Neural cell (in vitro differentiated cells): ENCODE measurements around the gene KTI12. TPM values are rescaled to one million over a fixed set of nuclear protein-coding genes. Genes with fewer than 3 reads are reported as not detected.

ENCODE experiments used
- H2AFZ ChIP-seq: fragments of 200-600, 300-800 bp; sonication (generic), shearing (Covaris generic); 2 replicates; pipeline ENCODE4 v1.6.0; 2014; ENCODE audit warnings: low read depth, mild to moderate bottlenecking, antibody characterized with exemption, low read length, moderate library complexity
- H3F3A ChIP-seq: fragments of 200-600 bp; shearing (Covaris generic); 2 replicates; pipeline ENCODE4 v1.6.1; 2016; ENCODE audit warnings: mild to moderate bottlenecking, moderate library complexity, mixed read lengths, antibody characterized with exemption, low read length; ENCODE audit not compliant: insufficient read depth, poor library complexity, severe bottlenecking
- H3K27ac ChIP-seq: fragments of 200-600, 300-800 bp; sonication (generic), shearing (Covaris generic); 2 replicates; pipeline ENCODE4 v1.5.1; 2014; ENCODE audit warnings: mild to moderate bottlenecking, low read length, moderate library complexity
- H3K27me3 ChIP-seq: fragments of 300-800, 200-600 bp; sonication (generic), shearing (Covaris generic); 2 replicates; pipeline ENCODE4 v1.6.0; 2014; ENCODE audit warnings: mild to moderate bottlenecking, low read depth, low read length, moderate library complexity; ENCODE audit not compliant: insufficient read depth
- H3K36me3 ChIP-seq: fragments of 300-800, 200-600 bp; sonication (generic), shearing (Covaris generic); 2 replicates; pipeline ENCODE4 v1.5.1; 2014; ENCODE audit warnings: mild to moderate bottlenecking, antibody characterized with exemption, low read length, moderate library complexity; ENCODE audit not compliant: insufficient read depth
- H3K4me2 ChIP-seq: fragments of 300-800, 200-600 bp; sonication (generic), shearing (Covaris generic); 2 replicates; pipeline ENCODE4 v1.6.0; 2014; ENCODE audit warnings: mild to moderate bottlenecking, low read length
- H3K4me3 ChIP-seq: fragments of 300-800, 200-600 bp; sonication (generic), shearing (Covaris generic); 2 replicates; pipeline ENCODE4 v1.5.1; 2014; ENCODE audit warnings: mild to moderate bottlenecking, low read length, moderate library complexity
- H3K79me2 ChIP-seq: fragments of 200-600 bp; shearing (Covaris generic); replicated peaks from 2 replicates; pipeline ENCODE4 v1.6.0; 2014; ENCODE audit warnings: mild to moderate bottlenecking, low read length, moderate library complexity; ENCODE audit not compliant: insufficient read depth
- H3K9ac ChIP-seq: fragments of 300-800, 200-600 bp; sonication (generic), shearing (Covaris generic); 2 replicates; pipeline ENCODE4 v1.6.1; 2016; ENCODE audit warnings: mild to moderate bottlenecking, low read length, mixed read lengths
- H3K9me2 ChIP-seq: fragments of 200-600 bp; shearing (Covaris generic); 2 replicates; pipeline ENCODE4 v1.6.1; 2016; ENCODE audit warnings: mild to moderate bottlenecking, low read length, mixed read lengths; ENCODE audit not compliant: insufficient read depth
- H3K9me3 ChIP-seq: fragments of 200-600, 300-800 bp; sonication (generic), shearing (Covaris generic); 2 replicates; pipeline ENCODE4 v1.6.1; 2016; ENCODE audit warnings: mild to moderate bottlenecking, mixed run types, low read length, moderate library complexity, mixed read lengths
- H4K20me1 ChIP-seq: fragments of 200-600 bp; shearing (Covaris generic); 2 replicates; pipeline ENCODE4 v1.6.1; 2016; ENCODE audit warnings: mild to moderate bottlenecking, mixed run types; ENCODE audit not compliant: insufficient read depth
- EP300 ChIP-seq: fragments of 450-650 bp; conservative IDR thresholded peaks from 2 replicates; pipeline ENCODE4 v1.6.1; 2014; ENCODE audit warnings: antibody characterized with exemption, mild to moderate bottlenecking, moderate library complexity; ENCODE audit not compliant: poor library complexity, severe bottlenecking
- EZH2 ChIP-seq: fragments of 200-600, 300-800 bp; shearing (Covaris generic), sonication (generic); IDR thresholded peaks from 2 replicates; pipeline ENCODE4 v1.6.1; 2014; ENCODE audit warnings: antibody characterized with exemption, low read length, borderline replicate concordance, mild to moderate bottlenecking; ENCODE audit not compliant: insufficient read depth, poor library complexity, severe bottlenecking
- MXI1 ChIP-seq: fragments of 450-650 bp; conservative IDR thresholded peaks from 2 replicates; pipeline ENCODE4 v1.6.1; 2014; ENCODE audit warnings: antibody characterized with exemption, mild to moderate bottlenecking; ENCODE audit not compliant: poor library complexity, severe bottlenecking
- POLR2AphosphoS5 ChIP-seq: IDR thresholded peaks from 2 replicates; pipeline ENCODE4 v1.6.1; 2012
- RAD21 ChIP-seq: fragments of 450-650 bp; conservative IDR thresholded peaks from 2 replicates; pipeline ENCODE4 v1.6.1; 2014; ENCODE audit warnings: antibody characterized with exemption, mild to moderate bottlenecking, moderate library complexity
- SMC3 ChIP-seq: fragments of 450-650 bp; conservative IDR thresholded peaks from 2 replicates; pipeline ENCODE4 v1.6.1; 2014; ENCODE audit warnings: antibody characterized with exemption, mild to moderate bottlenecking, moderate library complexity; ENCODE audit not compliant: poor library complexity
- TAF1 ChIP-seq: IDR thresholded peaks from 2 replicates; pipeline ENCODE4 v1.6.1; 2012; ENCODE audit warnings: low read depth
- polyA plus RNA-seq: library from polyadenylated mRNA; depleted of rRNA; stranded (reverse); fragments of >200 nt; gene quantifications from 2 replicates; pipeline ENCODE4 v1.2.3, GENCODE V29; 2014
- TF ChIP-seq, protein P1 (sequence below): IDR thresholded peaks from 2 replicates; pipeline ENCODE4 v1.6.1; 2012; ENCODE audit warnings: borderline replicate concordance
- TF ChIP-seq, protein P2 (sequence below): fragments of 450-650 bp; IDR thresholded peaks from 2 replicates; pipeline ENCODE4 v1.5.1; 2014; ENCODE audit warnings: antibody characterized with exemption, mild to moderate bottlenecking, moderate library complexity; ENCODE audit not compliant: poor library complexity, severe bottlenecking

KTI12 gene
- polyA plus RNA-seq, 1 donor from 2014 or later = 14.0 TPM

DNA sequence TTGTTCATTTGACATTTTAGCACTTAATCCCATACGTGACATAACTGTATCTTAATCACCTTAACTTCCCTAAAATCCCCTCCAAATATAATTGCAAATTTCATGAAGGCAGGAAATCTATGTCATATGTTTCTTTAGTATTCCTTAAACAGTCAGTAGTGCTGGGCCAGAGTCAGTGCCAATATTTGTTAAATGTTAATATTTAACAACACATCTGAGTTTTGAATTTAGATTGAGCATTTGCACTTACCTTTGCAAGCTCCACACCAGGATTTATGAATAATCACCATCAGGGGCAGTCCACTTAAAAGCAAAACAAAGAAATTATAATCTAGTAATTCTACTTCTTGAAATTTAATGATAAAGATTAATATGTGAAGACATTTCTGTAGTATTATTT is 5.3 kb downstream of the KTI12 start:
- H3K27me3 ChIP-seq = no peaks in the 10 kb centered on the region
- H3K4me2 ChIP-seq = no peak overlapping the region
- H3K79me2 ChIP-seq = peaks cover 18% of the 10 kb centered on the region
- TF ChIP-seq MXI1 (no peak), RAD21 (no peak), TAF1 (no peak), POLR2AphosphoS5 (no peak), EZH2 (no peak), EP300 (no peak), SMC3 (no peak)
- TF ChIP-seq, protein P1, sequence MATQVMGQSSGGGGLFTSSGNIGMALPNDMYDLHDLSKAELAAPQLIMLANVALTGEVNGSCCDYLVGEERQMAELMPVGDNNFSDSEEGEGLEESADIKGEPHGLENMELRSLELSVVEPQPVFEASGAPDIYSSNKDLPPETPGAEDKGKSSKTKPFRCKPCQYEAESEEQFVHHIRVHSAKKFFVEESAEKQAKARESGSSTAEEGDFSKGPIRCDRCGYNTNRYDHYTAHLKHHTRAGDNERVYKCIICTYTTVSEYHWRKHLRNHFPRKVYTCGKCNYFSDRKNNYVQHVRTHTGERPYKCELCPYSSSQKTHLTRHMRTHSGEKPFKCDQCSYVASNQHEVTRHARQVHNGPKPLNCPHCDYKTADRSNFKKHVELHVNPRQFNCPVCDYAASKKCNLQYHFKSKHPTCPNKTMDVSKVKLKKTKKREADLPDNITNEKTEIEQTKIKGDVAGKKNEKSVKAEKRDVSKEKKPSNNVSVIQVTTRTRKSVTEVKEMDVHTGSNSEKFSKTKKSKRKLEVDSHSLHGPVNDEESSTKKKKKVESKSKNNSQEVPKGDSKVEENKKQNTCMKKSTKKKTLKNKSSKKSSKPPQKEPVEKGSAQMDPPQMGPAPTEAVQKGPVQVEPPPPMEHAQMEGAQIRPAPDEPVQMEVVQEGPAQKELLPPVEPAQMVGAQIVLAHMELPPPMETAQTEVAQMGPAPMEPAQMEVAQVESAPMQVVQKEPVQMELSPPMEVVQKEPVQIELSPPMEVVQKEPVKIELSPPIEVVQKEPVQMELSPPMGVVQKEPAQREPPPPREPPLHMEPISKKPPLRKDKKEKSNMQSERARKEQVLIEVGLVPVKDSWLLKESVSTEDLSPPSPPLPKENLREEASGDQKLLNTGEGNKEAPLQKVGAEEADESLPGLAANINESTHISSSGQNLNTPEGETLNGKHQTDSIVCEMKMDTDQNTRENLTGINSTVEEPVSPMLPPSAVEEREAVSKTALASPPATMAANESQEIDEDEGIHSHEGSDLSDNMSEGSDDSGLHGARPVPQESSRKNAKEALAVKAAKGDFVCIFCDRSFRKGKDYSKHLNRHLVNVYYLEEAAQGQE = no peak
- TF ChIP-seq, protein P2, sequence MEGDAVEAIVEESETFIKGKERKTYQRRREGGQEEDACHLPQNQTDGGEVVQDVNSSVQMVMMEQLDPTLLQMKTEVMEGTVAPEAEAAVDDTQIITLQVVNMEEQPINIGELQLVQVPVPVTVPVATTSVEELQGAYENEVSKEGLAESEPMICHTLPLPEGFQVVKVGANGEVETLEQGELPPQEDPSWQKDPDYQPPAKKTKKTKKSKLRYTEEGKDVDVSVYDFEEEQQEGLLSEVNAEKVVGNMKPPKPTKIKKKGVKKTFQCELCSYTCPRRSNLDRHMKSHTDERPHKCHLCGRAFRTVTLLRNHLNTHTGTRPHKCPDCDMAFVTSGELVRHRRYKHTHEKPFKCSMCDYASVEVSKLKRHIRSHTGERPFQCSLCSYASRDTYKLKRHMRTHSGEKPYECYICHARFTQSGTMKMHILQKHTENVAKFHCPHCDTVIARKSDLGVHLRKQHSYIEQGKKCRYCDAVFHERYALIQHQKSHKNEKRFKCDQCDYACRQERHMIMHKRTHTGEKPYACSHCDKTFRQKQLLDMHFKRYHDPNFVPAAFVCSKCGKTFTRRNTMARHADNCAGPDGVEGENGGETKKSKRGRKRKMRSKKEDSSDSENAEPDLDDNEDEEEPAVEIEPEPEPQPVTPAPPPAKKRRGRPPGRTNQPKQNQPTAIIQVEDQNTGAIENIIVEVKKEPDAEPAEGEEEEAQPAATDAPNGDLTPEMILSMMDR = no peak
- H3K9ac ChIP-seq = no peak overlapping the region
- H4K20me1 ChIP-seq = no peaks in the 10 kb centered on the region
- H3F3A ChIP-seq = no peaks in the 10 kb centered on the region
- no peak overlapping the region for H3K4me3 ChIP-seq
- H3K36me3 ChIP-seq = no peaks in the 10 kb centered on the region
- no peaks in the 10 kb centered on the region for H3K9me2 ChIP-seq
- no peak overlapping the region for H3K27ac ChIP-seq
- no peaks in the 10 kb centered on the region for H3K9me3 ChIP-seq
- no peak overlapping the region for H2AFZ ChIP-seq

DNA sequence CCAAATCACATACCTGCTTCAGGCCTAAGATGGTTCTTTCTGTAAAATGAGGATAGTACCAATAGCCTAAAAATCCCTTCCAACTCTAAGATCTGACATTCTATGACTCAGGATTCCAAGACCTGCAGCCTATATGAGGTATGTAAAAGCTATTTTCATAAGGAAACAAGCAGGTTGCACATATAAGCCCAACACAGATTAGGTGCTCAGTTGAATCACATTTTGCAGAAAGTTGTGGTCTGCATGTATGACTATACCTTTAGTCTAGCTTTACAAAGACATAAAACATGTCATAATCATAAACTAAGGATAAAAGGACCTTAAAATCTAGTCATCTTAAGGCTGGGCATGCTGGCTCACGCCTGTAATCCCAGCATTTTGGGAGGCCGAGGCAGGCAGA is 7.3 kb downstream of the KTI12 start:
- Histone ChIP-seq H3K27ac (no peak overlapping the region), H3K4me2 (no peak overlapping the region), H2AFZ (no peak overlapping the region)

More for the DNA sequence above, 7.3 kb downstream of the KTI12 start:
- Histone ChIP-seq H3F3A (no peaks in the 10 kb centered on the region), H3K9ac (no peak overlapping the region), H3K27me3 (no peaks in the 10 kb centered on the region), H4K20me1 (no peaks in the 10 kb centered on the region), H3K9me2 (no peaks in the 10 kb centered on the region), H3K4me3 (no peak overlapping the region), H3K9me3 (no peaks in the 10 kb centered on the region), H3K36me3 (no peaks in the 10 kb centered on the region), H3K79me2 (peaks cover 6% of the 10 kb centered on the region)
- TF ChIP-seq, protein P2 = no peak
- TF ChIP-seq RAD21 (no peak), MXI1 (no peak), POLR2AphosphoS5 (no peak), SMC3 (no peak)
